Naive thymus-derived CD4-positive, alpha-beta T cell (primary cell): Measurements from ENCODE around the gene TSFM. TPM values are rescaled to one million over a fixed set of nuclear protein-coding genes. Genes with fewer than 3 reads are reported as not detected.

Experiments
- ATAC-seq: fragments of 150-1000 bp; cut with Tn5 transposase; 2 replicates; pipeline ENCODE4 v1.10.0; 2021; ENCODE audit warnings: mild to moderate bottlenecking, moderate library complexity
- CTCF ChIA-PET: fragments of 350-600 bp; sonication (Branson Sonifier 250); formaldehyde crosslinking; loops from one replicate; lab custom pipeline; 2021; ENCODE audit warnings: antibody characterized with exemption; lab: Charles Lee
- POLR2A ChIA-PET: fragments of 350-600 bp; sonication (Branson Sonifier 250); formaldehyde crosslinking; loops from one replicate; lab custom pipeline; 2021; ENCODE audit warnings: antibody characterized with exemption, inconsistent platforms; lab: Charles Lee
- DNase-seq, 9 donors: peaks; one replicate each; pipeline versions ENCODE4 v3.0.0 to v3.0.0-alpha.2; 2020 to 2022; ENCODE audit warnings: mixed read lengths in 1 of 9
- H3K27ac ChIP-seq: one replicate; pipeline ENCODE4 v1.7.0; 2013; ENCODE audit warnings: mild to moderate bottlenecking, low read depth, low read length, moderate library complexity
- H3K27me3 ChIP-seq, 2 donors: one replicate each; pipeline ENCODE4 v1.7.0; 2013; ENCODE audit warnings: low read length in 2 of 2, mild to moderate bottlenecking in 2 of 2, moderate library complexity in 2 of 2; ENCODE audit not compliant: control insufficient read depth in 2 of 2, insufficient read depth in 2 of 2
- H3K36me3 ChIP-seq, 3 experiments: 1 replicate in 2 of 3; 2 replicates in 1 of 3; pipeline ENCODE4 v1.7.0; 2013; ENCODE audit warnings: low read length in 3 of 3, mild to moderate bottlenecking in 3 of 3, moderate library complexity in 1 of 3; ENCODE audit not compliant: insufficient read depth in 3 of 3, control insufficient read depth in 2 of 3
- H3K4me1 ChIP-seq, 2 donors: one replicate each; pipeline ENCODE4 v1.7.0; 2013; ENCODE audit warnings: low read length in 2 of 2, mild to moderate bottlenecking in 2 of 2, moderate library complexity in 1 of 2; ENCODE audit not compliant: control insufficient read depth in 2 of 2, insufficient read depth in 2 of 2
- H3K4me3 ChIP-seq: 2 replicates; pipeline ENCODE4 v1.7.0; 2013; ENCODE audit warnings: mild to moderate bottlenecking, low read length
- H3K9me3 ChIP-seq, 3 experiments: 1 replicate in 2 of 3; 2 replicates in 1 of 3; pipeline ENCODE4 v1.7.0; 2013; ENCODE audit warnings: low read length in 3 of 3; ENCODE audit not compliant: control insufficient read depth in 2 of 3
- H3K27ac Mint-ChIP-seq, 9 donors: one replicate each; pipeline ENCODE4 v1.8.0; 2020 to 2022; ENCODE audit warnings: mixed read lengths in 9 of 9, mild to moderate bottlenecking in 8 of 9, moderate library complexity in 5 of 9, inconsistent platforms in 2 of 9
- H3K27me3 Mint-ChIP-seq, 5 donors: one replicate each; pipeline ENCODE4 v1.8.0; 2021 to 2022; ENCODE audit warnings: mixed read lengths in 5 of 5, mild to moderate bottlenecking in 1 of 5
- H3K36me3 Mint-ChIP-seq, 5 donors: one replicate each; pipeline ENCODE4 v1.8.0; 2020 to 2022; ENCODE audit warnings: mixed read lengths in 5 of 5, mild to moderate bottlenecking in 3 of 5, inconsistent platforms in 1 of 5
- H3K4me1 Mint-ChIP-seq, 7 donors: one replicate each; pipeline ENCODE4 v1.8.0; 2020 to 2022; ENCODE audit warnings: mixed read lengths in 7 of 7, mild to moderate bottlenecking in 3 of 7, inconsistent platforms in 1 of 7
- H3K4me3 Mint-ChIP-seq, 10 donors: one replicate each; pipeline ENCODE4 v1.8.0; 2020 to 2022; ENCODE audit warnings: mild to moderate bottlenecking in 10 of 10, mixed read lengths in 10 of 10, moderate library complexity in 6 of 10, inconsistent platforms in 2 of 10
- H3K9me3 Mint-ChIP-seq, 11 donors: one replicate each; pipeline ENCODE4 v1.8.0; 2020 to 2022; ENCODE audit warnings: mixed read lengths in 11 of 11, mild to moderate bottlenecking in 4 of 11, inconsistent platforms in 1 of 11, moderate library complexity in 1 of 11
- intact Hi-C, 2 donors: fragments of 100-400 bp; cut with micrococcal nuclease; formaldehyde crosslinking; loops; one replicate each; pipeline ENCODE4 v1.15.1; 2023
- polyA plus RNA-seq, 2 donors: library from polyadenylated mRNA; unstranded; fragments of 300-500 nt; fragmentation: Illumina TruSeq; gene quantifications; one replicate each; pipeline ENCODE4 v1.2.3, GENCODE V29; 2021
- total RNA-seq, 6 experiments: library from RNA in 5 of 6; stranded (reverse) in 5 of 6; gene quantifications; 1 replicate in 5 of 6; 2 replicates in 1 of 6; pipeline ENCODE4 v1.2.3 and lab custom pipeline; 2021 to 2026

Gene TSFM
- total and polyA plus RNA-seq, 7 experiments from 2014 or later: 17.8 to 34.9 (median 24.7) TPM

GRCh38 chr12:57736741-57737466 lies 45.7 kb upstream of the TSFM start:
- CTCF ChIA-PET: interaction anchor here (0.6 kb wide), 1 partner anchor 65 kb away, joined by 3 read pairs; no protein-coding TSS in a partner anchor
- H3K27ac Mint-ChIP-seq: peak overlapping the region in 7 of 9 donors; percentile 15 to 78 (median 36)
- peaks cover 17 to 73% (median 23%) of the 10 kb centered on the region in 3 experiments for H3K36me3 ChIP-seq
- peak overlapping the region in 1 of 10 donors; percentile 50 for H3K4me3 Mint-ChIP-seq
- no peaks in the 10 kb centered on the region for H3K9me3 ChIP-seq
- H3K4me1 Mint-ChIP-seq: peaks cover 23 to 50% (median 36%) of the 10 kb centered on the region in 7 donors
- no peak overlapping the region for H3K27ac ChIP-seq
- peaks cover 4 to 36% (median 15%) of the 10 kb centered on the region in 5 donors for H3K36me3 Mint-ChIP-seq
- H3K9me3 Mint-ChIP-seq: peaks cover 0 to 2% (median 0%) of the 10 kb centered on the region in 11 donors
- DNase-seq (no peak), ATAC-seq (no peak)
- intact Hi-C loops: no loop called here
- POLR2A ChIA-PET: interaction anchor here (0.6 kb wide), 1 partner anchor 1718 kb away, joined by 4 read pairs; no protein-coding TSS in a partner anchor
- H3K4me3 ChIP-seq: no peak overlapping the region
- H3K27me3 ChIP-seq: no peaks in the 10 kb centered on the region
- H3K27me3 Mint-ChIP-seq: no peaks in the 10 kb centered on the region
- peaks cover 16 to 22% of the 10 kb centered on the region in 2 donors for H3K4me1 ChIP-seq

- Histone ChIP-seq H3K36me3 (peaks cover 17 to 65% (median 21%) of the 10 kb centered on the region in 3 experiments), H3K27me3 (no peaks in the 10 kb centered on the region), H3K4me3 (no peak overlapping the region), H3K9me3 (no peaks in the 10 kb centered on the region), H3K4me1 (peaks cover 23 to 28% of the 10 kb centered on the region in 2 donors), H3K27ac (no peak overlapping the region)
- peaks cover 23 to 57% (median 41%) of the 10 kb centered on the region in 7 donors for H3K4me1 Mint-ChIP-seq
- H3K27me3 Mint-ChIP-seq: no peaks in the 10 kb centered on the region
- ChIA-PET CTCF (no interaction called here), POLR2A (interaction anchor here (0.5 to 0.6 kb wide), 2 partner anchors 73 to 1718 kb away, joined by 4 to 6 read pairs; no protein-coding TSS in a partner anchor)
- H3K9me3 Mint-ChIP-seq: peaks cover 0 to 2% (median 0%) of the 10 kb centered on the region in 11 donors
- H3K4me3 Mint-ChIP-seq: no peak overlapping the region
- ATAC-seq (no peak), DNase-seq (no peak)
- intact Hi-C loops: no loop called here
- H3K36me3 Mint-ChIP-seq: peaks cover 1 to 27% (median 15%) of the 10 kb centered on the region in 5 donors
- no peak overlapping the region for H3K27ac Mint-ChIP-seq
Measured at GRCh38 chr12:57737467-57738460, 44.8 kb upstream of the TSFM start.

- H3K4me1 ChIP-seq: peaks cover 29% of the 10 kb centered on the region in 2 donors
- Mint-ChIP-seq H3K9me3 (peaks cover 0 to 2% (median 0%) of the 10 kb centered on the region in 11 donors), H3K4me3 (peak within 1 kb of the TSS; percentile 48 to 95 (median 72)), H3K4me1 (peaks cover 23 to 58% (median 44%) of the 10 kb centered on the region in 7 donors), H3K27ac (peak within 1 kb of the TSS; percentile 76 to 97 (median 86)), H3K27me3 (no peaks in the 10 kb centered on the region), H3K36me3 (peaks cover 0 to 23% (median 15%) of the 10 kb centered on the region in 5 donors)
- H3K27ac ChIP-seq: peak within 1 kb of the TSS; percentile 91
- H3K4me3 ChIP-seq: peak within 1 kb of the TSS; percentile 73
- POLR2A ChIA-PET: interaction anchor here (0.7 to 0.9 kb wide), 2 partner anchors 19 to 23 kb away, joined by 3 read pairs; no protein-coding TSS in a partner anchor
- intact Hi-C loops: no loop called here
- H3K9me3 ChIP-seq: no peaks in the 10 kb centered on the region
- no peaks in the 10 kb centered on the region for H3K27me3 ChIP-seq
- no peak for ATAC-seq
- H3K36me3 ChIP-seq: peaks cover 13 to 55% (median 14%) of the 10 kb centered on the region in 3 experiments
- DNase-seq: no peak
- CTCF ChIA-PET: no interaction called here
Measured at GRCh38 chr12:57738661-57739237, 43.8 kb upstream of the TSFM start, which contains the start of gene AGAP2. Gene AGAP2 (minus strand): TSS chr12:57738742. CDS start chr12:57738246, 496 bp downstream.

GRCh38 chr12:57739387-57739786 lies 43.2 kb upstream of the TSFM start:
- H3K4me3 Mint-ChIP-seq: peak overlapping the region; percentile 48 to 95 (median 72)
- peak overlapping the region; percentile 76 to 97 (median 86) for H3K27ac Mint-ChIP-seq
- peaks cover 0 to 2% (median 0%) of the 10 kb centered on the region in 11 donors for H3K9me3 Mint-ChIP-seq
- DNase-seq (no peak), ATAC-seq (no peak)
- H3K27me3 Mint-ChIP-seq: no peaks in the 10 kb centered on the region
- H3K36me3 Mint-ChIP-seq: peaks cover 0 to 22% (median 13%) of the 10 kb centered on the region in 5 donors
- peaks cover 28 to 64% (median 50%) of the 10 kb centered on the region in 7 donors for H3K4me1 Mint-ChIP-seq
- Histone ChIP-seq H3K9me3 (no peaks in the 10 kb centered on the region), H3K36me3 (peaks cover 7 to 48% (median 8%) of the 10 kb centered on the region in 3 experiments), H3K27ac (peak overlapping the region; percentile 91), H3K4me3 (peak overlapping the region; percentile 73), H3K4me1 (peaks cover 35 to 36% of the 10 kb centered on the region in 2 donors), H3K27me3 (no peaks in the 10 kb centered on the region)
- POLR2A ChIA-PET: interaction anchor here (0.9 kb wide), 1 partner anchor 19 kb away, joined by 3 read pairs; no protein-coding TSS in a partner anchor
- intact Hi-C loops: no loop called here
- CTCF ChIA-PET: no interaction called here

GRCh38 chr12:57739914-57740538 lies 42.6 kb upstream of the TSFM start:
- Histone ChIP-seq H3K9me3 (no peaks in the 10 kb centered on the region), H3K36me3 (peaks cover 1 to 42% (median 3%) of the 10 kb centered on the region in 3 experiments), H3K4me3 (peak overlapping the region; percentile 73), H3K4me1 (peaks cover 36% of the 10 kb centered on the region in 2 donors), H3K27me3 (no peaks in the 10 kb centered on the region), H3K27ac (peak overlapping the region; percentile 91)
- Mint-ChIP-seq H3K4me3 (peak overlapping the region; percentile 58 to 95 (median 90)), H3K9me3 (peaks cover 0 to 2% (median 0%) of the 10 kb centered on the region in 11 donors), H3K27ac (peak overlapping the region; percentile 80 to 97 (median 89)), H3K4me1 (peaks cover 30 to 64% (median 50%) of the 10 kb centered on the region in 7 donors), H3K27me3 (no peaks in the 10 kb centered on the region), H3K36me3 (peaks cover 0 to 19% (median 6%) of the 10 kb centered on the region in 5 donors)
- DNase-seq (no peak), ATAC-seq (no peak)
- POLR2A ChIA-PET: interaction anchor here (0.8 to 2.6 kb wide), 4 partner anchors 15 to 42 kb away, joined by 3 to 17 read pairs (median 4); partner anchors contain the start of gene MARCHF9
- CTCF ChIA-PET: interaction anchor here (0.5 to 2.8 kb wide), 4 partner anchors 10 to 96 kb away, joined by 3 to 11 read pairs (median 4); partner anchors contain the start of genes EEF1AKMT3 and METTL1
- intact Hi-C loops: loop anchor here (2.0 to 10.0 kb wide), 9 partner anchors 13 to 1813 kb away; partner anchors contain the start of genes MARCHF9 (in 2 of the 2), RPL41 (in 2 of the 2), ZC3H10 (in 2 of the 2) and ARHGAP9 (in 1 of the 2)
